ENCODE results near the gene CTAG2.

DNA sequence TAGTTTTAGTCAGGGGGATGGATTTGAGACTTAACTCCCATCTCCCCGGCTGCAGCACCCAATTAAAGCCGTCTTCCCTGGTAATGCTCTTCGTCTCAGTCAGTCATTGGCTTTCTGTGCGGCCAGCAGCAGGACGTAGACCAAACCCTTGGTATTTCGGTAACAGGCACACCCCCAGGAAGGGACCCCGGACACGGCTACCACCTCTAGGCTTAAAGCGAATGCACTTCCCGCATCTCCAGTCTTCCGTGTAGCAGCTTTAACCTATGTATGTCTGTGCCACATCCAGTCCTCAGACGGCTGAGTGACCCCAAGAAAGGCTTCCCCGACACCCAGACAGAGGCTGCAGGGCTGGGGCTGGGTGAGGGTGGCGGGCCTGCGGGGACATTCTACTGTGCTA is 1.5 kb upstream of the CTAG2 start:
- TF ChIP-seq ZNF274 (IDR thresholded peaks at IDR 0.05; ENCODE audit: low read depth, low read length) (no peak), YY1 (IDR thresholded peaks at IDR 0.05; ENCODE audit: insufficient read depth, insufficient read length) (no peak), SUZ12 (IDR thresholded peaks at IDR 0.05; ENCODE audit: extremely low read depth, insufficient read depth, insufficient read length) (no peak)
